Fibroblast of skin of left biceps (primary cell): Measurements from ENCODE around the gene NAGLU.

Source experiments
- DNase-seq, 2 experiments: peaks; one replicate each; pipeline ENCODE4 v3.0.0-alpha.2; 2013; ENCODE audit warnings: low read depth in 2 of 2

Gene NAGLU

DNA sequence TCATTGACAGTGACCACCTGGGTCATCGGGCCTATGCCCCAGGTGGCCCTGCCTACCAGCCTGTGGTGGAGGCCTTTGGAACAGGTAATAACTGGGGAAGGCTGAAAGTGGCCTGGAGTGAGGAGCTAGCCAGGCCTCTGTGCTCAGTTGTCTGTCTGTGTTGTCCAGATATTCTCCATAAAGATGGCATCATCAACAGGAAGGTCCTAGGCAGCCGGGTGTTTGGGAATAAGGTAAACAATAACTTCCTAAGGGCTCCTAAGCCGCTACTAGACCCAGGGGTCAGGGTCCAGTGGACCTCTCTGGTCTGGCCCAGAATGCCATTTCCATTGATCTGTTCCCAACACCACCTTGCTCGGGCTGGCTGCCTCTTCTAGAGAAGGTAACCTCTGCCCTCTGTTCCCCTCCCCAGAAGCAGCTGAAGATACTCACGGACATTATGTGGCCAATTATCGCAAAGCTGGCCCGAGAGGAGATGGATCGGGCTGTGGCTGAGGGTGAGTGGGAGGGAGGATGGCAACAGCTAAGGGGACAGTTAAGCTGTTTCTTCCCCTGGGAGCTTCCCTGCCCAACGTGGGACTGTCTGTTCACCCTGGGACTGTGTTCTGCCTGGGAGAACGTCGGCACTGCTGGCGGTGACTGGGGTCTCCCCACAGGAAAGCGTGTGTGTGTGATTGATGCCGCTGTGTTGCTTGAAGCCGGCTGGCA is 28.9 kb downstream of the NAGLU start:
- no peak for DNase-seq

DNA sequence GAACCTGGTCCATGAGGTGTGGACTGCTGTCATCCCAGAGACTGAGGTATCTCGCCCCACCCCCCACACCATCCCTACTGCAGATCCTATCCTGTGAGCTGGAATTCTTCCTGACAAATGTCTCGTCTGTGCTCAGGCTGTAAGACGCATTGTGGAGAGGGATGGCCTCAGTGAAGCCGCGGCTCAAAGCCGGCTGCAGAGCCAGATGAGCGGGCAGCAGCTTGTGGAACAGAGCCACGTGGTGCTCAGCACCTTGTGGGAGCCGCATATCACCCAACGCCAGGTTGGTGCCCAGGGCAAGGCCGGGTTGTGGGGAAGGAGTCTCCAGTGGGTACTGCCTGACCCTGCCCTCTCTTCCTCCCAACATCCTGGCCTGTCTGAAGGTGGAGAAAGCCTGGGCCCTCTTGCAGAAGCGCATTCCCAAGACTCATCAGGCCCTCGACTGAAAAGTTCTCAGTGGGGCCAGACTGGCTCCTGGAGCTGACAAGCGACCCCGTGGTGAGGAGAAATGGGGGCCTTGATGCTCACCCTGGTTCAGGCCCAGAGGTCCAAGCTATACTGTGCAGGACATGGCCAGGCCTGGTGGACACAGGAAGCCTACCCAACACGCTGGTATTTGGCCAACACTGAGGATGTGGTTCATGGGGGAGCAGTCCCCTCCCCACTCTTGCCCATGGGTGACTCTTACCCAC is 29.6 kb downstream of the NAGLU start:
- DNase-seq = no peak

DNA sequence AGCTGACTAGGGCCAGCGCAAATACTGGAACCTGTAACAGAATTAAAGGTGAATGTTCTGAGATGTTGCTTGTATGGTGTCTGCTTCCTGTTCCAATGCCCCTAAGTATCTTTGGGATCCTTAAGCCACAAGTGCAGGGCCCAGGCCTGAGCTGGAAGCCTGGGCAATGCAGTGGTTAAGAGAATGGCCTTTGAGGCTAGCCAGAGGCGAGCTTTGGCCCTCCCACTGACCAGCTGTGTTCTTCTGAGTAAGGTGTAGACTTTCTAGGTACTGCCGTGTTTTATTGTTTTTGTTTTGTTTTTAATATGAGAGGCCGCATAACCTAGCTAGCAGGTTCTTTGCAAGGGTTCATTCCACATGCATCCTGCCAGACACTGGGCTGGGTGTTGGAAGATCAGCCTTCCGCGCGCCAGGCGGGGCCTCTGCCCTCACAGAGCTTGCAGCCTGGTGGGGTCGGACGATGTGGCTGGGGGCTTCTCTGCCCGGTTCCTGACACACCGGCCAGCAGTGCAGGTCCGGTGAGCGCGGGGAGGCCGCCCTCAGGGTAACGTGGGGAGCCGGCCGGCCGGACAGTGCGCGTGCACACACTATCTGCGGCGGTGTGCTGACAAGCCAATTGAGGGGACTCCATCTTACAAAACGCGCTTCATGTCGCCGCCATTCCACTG is 30.3 kb downstream of the NAGLU start:
- no peak for DNase-seq

DNA sequence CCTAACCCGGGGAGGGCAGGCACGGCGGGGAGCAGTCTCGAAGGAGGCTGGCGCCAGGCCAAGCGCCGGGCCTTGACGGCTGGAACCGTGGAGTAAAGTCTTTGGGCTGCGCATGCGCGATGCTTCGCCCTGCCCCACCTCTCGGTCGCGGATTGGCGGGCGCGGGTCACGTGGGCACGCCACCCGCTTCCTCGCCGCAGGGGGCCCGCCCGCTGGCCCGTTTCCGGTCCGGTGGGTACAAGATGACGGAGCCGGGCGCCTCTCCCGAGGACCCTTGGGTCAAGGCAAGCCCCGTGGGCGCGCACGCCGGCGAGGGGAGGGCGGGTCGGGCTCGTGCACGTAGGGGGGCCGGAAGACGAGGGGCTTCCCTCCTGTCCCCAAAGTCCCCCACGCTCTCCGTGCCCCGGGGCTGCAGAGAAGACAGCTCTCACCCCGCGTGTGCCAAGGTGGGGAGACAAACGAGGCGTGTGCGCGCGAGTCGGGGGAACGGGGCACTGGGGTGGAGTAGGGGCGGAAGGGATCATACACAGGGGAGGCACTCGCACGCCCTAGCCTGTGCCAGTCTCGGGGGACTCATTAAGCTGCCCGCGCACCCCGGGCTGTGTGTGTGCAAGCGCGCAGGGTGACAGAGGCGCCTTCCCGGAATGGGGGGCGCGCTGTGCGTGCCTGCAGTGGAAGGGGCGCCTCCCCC is 31.0 kb downstream of the NAGLU start, which contains the start of gene MLX:
MLX (plus strand) TSS at position 218 of the 691 bp plus-strand sequence; CDS start at position 243, 25 bp downstream.
- peak; percentile 72 to 74 for DNase-seq

DNA sequence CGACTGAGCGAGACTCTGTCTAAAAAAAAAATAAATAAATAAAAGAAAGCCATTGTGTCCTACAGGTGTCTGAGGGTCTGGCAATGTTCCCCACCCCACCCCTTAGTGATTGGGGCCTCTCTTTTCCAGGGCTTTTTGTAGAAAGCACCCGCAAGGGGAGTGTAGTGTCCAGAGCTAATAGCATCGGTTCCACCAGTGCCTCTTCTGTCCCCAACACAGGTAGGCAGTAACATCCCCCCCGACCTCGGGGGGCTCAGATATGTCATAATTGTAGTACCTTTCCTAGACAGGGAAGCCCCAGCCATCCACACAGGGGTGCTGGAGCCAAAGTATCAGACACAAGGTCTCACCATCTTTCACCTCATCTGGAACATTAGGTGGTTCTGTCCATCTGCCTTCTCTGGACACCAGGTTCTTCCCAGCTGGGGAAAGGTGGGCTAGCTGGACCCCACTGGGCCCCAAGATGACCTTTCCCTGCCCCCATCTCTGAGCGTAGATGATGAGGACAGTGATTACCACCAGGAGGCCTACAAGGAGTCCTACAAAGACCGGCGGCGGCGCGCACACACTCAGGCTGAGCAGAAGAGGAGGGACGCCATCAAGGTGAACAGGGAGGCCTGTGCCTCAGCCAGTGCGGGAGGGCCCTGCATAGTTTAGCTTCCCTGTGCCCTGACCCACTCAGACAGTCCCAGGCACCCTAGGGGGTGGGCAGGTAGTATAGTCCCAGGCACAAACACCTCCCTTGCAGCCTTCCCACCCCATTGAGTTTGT is 32.5 kb downstream of the NAGLU start:
- DNase-seq = no peak

DNA sequence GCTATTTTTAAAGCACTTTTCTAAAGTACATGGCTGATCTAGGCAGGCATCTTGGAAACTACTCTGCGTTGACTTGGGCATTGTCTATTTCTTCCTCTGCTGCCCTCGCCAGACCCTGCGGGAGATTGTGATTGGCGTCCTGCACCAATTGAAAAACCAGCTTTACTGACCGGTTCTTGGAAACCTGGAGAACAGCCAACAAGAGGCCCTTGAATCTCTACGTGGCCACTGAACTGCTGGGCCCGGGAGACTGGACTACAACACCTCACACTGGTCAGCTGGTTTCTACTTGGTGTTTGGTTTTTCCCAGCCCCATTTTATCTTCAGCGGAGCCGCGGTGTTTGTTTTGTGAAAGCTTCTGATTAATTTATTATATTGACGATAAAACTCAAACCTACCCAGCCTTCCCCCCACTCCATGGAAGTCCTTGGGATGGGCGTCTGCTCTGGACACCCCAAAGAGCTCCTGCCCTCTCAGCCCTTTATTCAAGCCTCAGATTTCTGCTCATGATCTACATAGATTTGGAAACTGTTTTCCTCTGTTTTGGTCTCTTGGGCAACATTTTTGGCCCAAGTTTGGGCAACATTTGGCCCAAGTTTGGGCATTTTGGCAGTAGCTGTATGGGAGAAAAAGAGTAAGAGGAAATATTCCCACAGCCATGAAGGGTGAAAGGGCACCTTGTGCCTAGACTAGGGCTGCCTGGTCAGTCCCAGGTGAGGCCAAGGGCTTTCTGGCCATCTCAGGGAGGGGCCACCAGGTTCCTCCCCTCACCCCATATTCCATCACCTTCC is 35.6 kb downstream of the NAGLU start:
- DNase-seq = no peak

DNA sequence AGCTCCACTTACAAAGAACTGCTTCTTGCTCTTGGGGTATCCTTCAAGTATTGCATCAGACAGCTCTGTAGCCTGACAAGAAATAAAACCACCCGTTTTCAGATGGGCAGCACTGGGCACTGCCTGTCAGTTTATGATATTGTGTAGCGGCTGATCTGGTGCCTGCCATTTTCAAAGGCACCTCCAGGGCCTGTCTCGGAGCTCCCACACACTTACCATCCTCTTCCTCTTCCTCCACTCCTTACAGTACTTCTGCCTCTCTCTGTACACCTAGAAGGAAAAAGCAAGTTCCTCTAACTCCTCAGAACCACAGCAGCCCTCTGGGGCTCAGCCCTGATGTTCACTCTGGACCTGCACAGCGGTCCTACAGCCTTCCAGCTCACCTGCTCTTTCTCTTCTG is 37.1 kb downstream of the NAGLU start:
- DNase-seq = no peak

DNA sequence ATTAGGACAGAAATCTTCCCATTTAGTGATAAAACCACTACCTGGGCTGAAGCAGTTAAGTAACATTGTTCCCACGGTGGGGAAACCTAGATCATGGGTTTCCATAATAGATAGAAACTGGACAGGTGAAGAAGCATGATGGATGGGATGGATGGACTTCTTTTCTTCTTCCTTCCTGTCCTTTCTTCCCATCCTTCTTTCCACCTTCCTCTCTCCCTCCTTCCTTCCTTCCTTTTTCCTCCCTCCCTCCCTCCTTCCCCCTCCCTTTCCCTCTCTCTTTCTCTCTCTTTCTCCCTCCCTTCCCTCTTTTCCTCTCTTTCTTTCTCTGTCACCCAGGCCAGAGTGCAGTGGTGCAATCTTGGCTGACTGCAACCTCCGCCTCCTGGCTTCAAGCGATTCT is 38.4 kb downstream of the NAGLU start:
- no peak for DNase-seq

DNA sequence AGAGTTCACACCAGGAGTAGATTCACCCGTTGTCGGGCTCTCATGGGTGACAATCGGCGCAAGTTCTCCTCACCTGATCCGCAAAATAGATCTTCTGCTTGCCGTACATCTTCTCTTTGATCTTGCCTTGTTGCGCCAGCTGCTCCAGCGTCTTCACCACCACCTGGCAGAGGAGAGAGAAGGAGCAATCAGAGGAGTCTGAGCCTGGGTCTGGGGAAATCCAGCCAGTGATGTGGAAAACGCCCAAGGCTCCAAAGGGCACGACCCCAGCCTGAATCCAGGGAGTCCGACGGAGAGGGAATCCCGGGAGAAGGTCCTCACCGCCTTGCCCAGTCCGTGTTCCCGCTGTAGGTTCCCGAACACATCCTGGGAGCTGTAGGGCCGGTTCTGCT is 41.1 kb downstream of the NAGLU start:
- no peak for DNase-seq

DNA sequence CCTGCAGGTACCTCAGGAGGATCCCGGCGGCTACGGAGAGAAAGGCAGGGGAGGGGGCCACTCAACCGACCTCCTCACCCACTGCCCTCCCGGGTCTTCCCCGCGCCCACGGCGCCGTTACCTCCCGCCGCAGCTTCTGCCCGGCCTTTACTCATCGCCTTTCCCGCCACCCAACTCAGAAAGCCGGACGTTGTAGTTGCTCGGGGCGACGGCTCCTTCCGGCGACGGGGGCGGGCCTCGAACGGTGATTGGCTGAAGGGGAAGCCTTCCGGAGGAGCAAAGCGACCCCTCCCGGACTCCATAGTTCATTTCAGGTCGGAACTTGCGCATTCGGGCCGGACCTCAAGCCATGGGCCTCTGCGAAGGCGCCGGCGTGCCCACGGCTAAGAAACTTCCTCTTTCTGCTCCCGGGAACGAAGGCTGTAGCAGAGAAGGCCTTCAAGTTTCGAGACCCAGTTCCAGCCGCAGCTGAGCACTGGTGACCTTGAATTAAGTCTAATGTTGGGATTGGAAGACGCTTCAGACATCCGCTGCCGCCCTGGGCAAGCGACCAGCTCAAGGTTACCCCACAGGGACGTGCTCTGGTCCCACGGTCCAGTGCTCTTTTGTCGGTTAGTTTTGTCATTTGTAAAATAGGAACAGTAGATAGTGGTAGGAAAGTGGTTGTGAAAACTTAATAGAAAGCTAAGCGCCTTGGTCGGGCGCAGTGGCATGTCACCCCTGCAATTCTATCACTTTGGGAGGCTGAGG is 41.7 kb downstream of the NAGLU start, which contains the start of gene PSMC3IP:
PSMC3IP (minus strand) TSS at position 198 of the 750 bp plus-strand sequence; CDS start at position 155, 43 bp downstream.
- peak; percentile 72 to 76 for DNase-seq

DNA sequence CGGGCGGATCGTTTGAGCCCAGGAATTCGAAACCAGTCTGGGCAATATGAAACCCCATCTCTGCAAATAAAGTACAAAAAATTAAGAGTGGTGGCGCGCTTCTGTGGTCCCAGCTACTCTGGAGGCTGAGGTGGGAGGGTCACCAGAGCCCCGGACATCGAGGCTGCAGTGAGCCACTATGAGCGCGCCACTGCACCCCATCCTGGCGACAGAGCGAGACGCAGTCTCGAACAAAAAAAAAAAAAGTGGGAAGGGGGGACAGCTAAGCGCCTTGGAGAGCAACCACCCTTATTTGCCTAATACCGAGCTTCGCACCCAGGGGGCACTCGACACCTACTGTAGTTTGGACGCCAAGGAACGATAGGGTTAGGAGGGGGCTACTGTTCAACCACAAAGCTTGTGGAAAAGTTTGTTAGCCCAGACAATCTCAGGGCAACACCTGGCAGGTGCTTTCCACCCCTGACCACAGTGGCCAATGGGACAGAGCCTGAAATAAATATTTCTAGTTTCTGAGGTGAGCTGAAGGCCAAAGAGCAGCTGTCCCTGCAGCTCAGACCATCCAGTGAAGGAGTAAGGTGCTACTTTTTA is 42.3 kb downstream of the NAGLU start:
- DNase-seq = peak; percentile 15 to 26

DNA sequence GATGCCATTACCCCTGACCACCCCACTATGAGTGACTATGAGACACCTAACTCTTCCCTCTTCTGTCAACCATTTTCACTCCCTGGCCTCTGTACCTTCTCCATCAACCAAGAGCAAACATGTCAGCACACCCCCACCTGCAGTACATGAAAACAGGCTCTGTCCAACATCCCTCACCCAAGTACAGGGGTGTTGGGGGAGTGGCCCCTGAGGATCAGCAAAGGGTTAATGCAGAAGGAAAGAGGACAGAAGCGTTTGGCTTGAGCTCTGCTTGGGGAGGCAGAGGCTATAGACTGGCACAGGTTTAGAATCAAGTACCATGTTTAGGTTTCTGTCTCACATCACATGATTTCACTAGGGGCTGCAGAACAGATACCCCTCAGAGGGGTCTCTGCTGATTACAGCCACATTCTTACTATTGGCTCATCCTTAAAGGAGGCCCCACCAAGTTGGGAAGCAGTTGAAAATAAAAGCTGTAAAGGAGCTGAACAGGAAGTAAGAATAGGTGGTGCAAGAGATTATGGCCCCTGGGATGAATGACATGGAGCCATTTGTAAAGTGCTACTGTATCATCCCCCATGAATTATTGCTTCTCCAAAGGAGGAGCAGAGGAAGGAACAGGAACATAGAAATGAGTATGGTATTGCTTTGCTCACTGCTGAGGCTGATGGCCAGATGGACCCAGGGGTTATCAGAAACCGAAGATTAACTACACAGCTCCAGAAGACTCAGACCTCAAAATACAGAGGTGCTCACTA is 43.9 kb downstream of the NAGLU start:
- no peak for DNase-seq

DNA sequence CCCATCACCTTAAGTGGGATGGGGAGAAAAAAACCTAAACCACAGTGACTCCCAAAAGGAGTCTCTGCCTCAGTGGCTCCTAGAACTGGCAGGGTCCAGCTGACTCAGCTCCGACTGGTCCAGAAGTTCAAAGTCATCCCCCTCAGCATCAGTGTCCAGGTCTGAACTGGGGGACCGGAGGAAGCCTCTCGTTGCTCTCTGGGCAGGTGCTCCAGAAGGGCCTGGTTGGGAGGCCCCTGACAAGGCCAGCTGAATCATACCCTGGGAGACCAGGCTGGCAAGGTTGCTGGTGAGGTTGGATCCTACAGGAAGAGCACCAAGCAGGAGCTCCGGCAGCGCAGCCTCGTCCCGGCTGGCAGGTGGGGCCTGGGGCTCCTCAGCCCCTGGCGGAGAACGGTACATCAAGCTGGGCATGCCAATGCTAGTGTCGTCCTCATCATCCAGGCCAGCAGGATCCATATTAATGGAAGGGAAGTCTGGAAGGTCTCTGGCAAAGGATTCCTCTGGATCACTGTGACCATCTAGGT is 45.8 kb downstream of the NAGLU start:
- DNase-seq = no peak

DNA sequence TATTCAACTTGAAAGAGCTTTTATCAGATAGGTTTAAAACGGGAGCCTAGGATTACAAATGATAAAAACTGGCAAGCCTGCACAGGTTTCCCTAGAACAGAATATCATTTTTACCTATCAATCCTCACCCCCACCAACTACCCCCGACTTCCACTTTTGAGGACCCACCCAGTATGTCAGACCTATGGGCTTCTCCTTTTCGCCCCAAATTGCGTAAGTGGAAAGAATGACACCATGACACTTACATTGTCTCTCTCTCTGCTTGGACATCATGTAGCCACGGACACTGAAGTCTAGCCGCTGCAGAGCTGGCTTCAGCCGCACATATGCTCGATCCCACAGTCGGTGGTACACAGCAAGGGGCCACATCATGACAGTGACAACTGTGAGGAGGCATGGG is 48.8 kb downstream of the NAGLU start:
- no peak for DNase-seq

DNA sequence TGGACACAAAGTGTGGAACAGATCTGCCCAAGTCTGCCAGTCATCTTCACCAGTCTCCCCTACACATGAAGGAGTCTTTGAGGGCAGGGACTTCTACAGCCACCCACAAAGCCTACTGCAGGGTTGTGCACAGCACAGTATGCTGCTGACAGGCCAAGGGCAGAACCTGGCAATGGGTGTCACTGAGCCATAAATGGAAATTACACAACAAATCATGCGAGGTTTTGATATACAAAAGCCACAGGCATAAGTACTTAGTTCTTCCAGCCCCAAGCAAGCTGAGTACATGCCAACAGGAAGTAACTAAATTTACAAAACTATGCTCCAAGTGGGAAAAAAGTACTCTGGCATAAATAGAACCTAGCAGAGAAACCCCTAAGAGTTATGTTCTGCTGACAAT is 49.3 kb downstream of the NAGLU start:
- no peak for DNase-seq

DNA sequence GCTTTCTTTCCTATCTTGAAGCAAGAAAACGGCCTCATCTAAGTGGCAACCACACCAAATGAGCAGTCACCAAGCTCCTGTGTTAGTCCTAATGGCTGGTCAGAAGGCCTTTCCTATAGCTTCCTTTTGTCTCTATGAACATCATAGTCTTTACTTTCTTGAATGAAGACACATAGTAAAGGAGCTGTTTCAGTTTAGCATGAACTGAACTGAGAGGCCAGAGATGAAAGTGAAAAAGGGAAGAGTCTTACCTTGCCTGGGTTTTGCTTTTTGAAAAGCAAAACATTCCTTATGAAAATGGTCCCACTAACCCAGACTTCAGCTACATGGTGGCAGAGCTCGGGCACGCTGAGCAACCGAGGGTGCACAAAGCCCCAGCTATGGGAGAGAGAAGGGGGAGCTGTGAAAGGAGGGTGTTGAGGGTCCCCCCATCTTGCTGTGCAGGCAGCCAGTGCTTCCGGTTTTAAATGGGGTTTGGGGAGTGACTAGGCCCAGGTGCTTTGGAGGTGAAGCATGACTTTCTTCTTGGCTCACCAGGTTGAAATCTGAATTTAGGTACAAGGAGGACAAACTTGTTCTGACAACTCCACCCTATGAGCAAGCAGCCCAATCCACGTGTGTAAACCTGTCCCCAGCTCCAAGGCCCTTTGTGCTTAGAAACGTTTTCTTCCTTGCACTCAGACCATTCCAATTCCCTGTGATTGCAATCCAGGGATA is 50.6 kb downstream of the NAGLU start:
- no peak for DNase-seq

DNA sequence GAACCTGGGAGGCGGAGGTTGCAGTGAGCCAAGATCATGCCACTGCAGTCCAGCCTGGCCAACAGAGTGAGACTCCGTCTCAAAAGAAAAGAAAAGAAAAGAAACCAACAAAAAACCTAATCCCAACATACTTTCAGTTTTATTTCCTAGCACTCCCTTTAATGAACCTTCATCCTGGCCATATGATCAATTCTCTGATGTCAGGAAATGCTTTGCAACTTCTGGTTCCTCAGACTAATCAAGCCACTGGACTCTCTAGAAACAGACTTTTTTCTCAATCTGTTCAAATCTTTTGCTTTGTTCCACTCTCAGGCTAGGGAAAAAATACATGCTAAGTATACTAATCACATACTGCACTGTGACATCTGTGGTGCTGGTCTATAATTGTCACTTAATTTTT is 54.8 kb downstream of the NAGLU start:
- no peak for DNase-seq

DNA sequence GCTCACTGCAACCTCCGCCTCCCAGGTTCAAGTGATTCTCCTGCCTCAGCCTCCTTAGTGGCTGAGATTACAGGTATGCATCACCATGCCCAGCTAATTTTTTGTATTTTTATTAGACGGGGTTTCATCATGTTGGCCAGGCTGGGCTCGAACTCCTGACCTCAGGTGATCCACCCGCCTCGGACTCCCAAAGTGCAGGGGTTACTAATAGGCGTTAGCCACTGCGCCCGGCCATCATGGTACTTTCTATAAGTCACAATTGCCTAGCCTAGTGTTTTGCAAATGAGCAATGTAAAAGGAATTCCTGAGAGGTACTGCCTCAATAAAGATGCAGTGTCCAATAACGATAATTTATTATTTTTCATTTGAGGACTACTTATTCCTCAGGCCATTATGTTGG is 55.4 kb downstream of the NAGLU start:
- DNase-seq = no peak
